Measurements from ENCODE around the gene THRB.

DNA sequence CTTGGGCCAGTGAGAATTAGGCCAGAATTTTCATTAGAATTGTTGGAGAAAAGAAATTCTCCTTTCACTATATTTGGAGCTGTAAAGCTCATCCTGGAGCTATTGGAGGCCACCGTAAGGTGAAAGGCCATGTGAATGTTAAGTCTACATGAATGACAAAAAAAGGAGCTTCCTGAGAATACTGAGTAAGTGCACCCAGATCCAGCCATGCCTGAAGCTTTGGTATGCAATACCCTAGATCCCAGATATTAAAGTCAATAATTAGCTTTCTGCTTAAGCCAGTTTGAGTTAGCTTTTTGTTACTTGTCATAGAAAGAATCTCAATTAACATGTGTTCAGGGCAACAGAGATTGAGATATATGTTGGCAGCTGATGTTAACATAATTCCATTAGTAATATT, 377.1 kb downstream of the THRB start:
- TF ChIP-seq, protein P1, sequence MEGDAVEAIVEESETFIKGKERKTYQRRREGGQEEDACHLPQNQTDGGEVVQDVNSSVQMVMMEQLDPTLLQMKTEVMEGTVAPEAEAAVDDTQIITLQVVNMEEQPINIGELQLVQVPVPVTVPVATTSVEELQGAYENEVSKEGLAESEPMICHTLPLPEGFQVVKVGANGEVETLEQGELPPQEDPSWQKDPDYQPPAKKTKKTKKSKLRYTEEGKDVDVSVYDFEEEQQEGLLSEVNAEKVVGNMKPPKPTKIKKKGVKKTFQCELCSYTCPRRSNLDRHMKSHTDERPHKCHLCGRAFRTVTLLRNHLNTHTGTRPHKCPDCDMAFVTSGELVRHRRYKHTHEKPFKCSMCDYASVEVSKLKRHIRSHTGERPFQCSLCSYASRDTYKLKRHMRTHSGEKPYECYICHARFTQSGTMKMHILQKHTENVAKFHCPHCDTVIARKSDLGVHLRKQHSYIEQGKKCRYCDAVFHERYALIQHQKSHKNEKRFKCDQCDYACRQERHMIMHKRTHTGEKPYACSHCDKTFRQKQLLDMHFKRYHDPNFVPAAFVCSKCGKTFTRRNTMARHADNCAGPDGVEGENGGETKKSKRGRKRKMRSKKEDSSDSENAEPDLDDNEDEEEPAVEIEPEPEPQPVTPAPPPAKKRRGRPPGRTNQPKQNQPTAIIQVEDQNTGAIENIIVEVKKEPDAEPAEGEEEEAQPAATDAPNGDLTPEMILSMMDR (IDR thresholded peaks at IDR 0.05): no peak
- TF ChIP-seq POLR2A (IDR thresholded peaks at IDR 0.05): no peak
